ENCODE measurements around the gene ZNF629. TPM values are rescaled to one million over a fixed set of nuclear protein-coding genes. Genes with fewer than 3 reads are reported as not detected.

Gene ZNF629
- total RNA-seq, 1 donor from 2014 or later: 13.3 TPM

DNA sequence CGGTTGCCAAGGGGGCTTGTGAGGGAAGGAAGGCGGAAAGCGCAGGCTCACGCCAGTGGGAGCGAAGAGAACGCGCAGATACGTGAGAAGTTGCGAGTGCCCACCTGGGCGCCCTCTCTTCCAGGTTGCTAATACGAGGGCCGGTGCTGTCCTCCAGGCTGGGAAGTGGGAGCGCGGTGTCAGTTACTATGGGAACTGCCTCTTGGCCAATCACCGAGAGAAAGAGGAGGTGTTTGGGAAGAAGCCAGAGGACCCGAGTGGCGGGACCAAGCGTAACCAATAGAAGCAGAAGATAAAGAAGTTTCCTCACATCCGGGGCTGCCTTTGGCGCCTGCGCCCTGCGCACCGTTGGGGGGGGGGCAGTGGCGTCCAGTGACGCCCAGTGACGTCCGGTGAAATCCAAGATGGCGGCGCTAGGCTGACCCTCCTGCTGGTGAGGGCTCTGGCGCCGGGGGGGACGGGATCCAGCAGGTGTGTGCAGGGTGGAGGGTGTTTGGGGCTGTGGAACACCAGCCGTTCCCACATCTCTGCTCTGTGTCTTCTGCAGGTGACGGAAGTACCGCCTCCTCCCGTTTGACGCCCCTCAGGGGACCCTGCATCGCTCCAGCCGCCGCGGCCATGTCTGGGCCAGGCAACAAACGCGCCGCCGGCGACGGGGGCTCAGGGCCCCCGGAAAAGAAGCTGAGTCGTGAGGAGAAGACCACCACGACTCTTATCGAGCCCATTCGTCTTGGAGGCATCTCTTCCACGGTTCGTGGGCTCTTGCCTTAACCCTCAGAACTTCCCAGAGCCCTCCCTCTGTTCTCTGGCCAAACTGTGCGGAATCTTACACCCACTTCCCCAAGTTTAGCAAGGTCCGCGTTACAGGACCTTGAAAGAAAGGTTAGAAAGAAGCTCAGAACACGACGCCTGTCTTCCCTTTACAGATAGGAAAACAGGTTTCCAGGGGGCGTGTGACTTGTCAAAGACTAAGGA lies 24.8 kb downstream of the ZNF629 start, which contains the start of the genes CFAP119 and RNF40:
Gene CFAP119, minus strand, starts transcription at position 135 of the 975 bp plus-strand sequence. CDS start 314 bp downstream, outside the sequence.
Gene RNF40, plus strand, starts transcription at position 395 of the 975 bp plus-strand sequence. Its CDS starts 224 bp downstream, at position 619.
- TF ChIP-seq, protein P1, sequence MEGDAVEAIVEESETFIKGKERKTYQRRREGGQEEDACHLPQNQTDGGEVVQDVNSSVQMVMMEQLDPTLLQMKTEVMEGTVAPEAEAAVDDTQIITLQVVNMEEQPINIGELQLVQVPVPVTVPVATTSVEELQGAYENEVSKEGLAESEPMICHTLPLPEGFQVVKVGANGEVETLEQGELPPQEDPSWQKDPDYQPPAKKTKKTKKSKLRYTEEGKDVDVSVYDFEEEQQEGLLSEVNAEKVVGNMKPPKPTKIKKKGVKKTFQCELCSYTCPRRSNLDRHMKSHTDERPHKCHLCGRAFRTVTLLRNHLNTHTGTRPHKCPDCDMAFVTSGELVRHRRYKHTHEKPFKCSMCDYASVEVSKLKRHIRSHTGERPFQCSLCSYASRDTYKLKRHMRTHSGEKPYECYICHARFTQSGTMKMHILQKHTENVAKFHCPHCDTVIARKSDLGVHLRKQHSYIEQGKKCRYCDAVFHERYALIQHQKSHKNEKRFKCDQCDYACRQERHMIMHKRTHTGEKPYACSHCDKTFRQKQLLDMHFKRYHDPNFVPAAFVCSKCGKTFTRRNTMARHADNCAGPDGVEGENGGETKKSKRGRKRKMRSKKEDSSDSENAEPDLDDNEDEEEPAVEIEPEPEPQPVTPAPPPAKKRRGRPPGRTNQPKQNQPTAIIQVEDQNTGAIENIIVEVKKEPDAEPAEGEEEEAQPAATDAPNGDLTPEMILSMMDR (IDR thresholded peaks at IDR 0.05): no peak
- H3K36me3 ChIP-seq: peaks cover 42% of the 10 kb centered on the region
- peak within 1 kb of the TSS; percentile 90 for H3K27ac ChIP-seq
- H3K9me3 ChIP-seq: no peaks in the 10 kb centered on the region
- peak within 1 kb of the TSS; percentile 89 for H3K4me3 ChIP-seq
- peak; percentile 97 for DNase-seq
- peak; percentile 96 for ATAC-seq
- peaks cover 25% of the 10 kb centered on the region for H3K4me1 ChIP-seq
- intact Hi-C loops (cut with DNase I): loop anchor here (10.0 kb wide), 1 partner anchor 47 kb away; no protein-coding TSS in a partner anchor
- H3K27me3 ChIP-seq: no peaks in the 10 kb centered on the region

DNA sequence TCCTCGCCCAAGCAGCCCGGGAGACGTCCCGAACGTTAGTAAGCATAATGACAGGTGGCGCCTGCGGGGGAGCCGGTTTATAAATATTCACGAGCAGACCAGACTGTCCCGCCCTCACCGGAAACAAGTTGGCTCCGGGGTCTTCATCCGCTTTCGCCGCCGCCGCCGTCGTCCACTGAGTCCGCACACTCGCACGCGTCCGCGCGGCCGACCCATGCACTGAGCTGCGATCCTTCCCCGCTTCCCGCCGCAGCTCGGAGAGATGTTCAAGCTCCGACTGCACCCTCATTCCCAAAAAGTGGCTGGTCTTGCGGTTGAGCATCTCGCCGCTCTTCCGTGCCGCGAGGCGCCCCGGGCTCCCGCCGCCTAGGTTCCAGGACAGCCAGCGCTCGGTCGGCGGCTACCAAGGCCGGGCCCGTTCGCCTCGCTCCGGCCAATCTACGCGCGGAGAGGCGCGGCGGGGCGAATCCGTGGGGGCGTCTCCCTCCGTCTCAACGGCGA lies 25.5 kb downstream of the ZNF629 start:
- Histone ChIP-seq H3K27me3 (no peaks in the 10 kb centered on the region), H3K4me3 (peak overlapping the region; percentile 89), H3K27ac (peak overlapping the region; percentile 90), H3K4me1 (peaks cover 25% of the 10 kb centered on the region), H3K36me3 (peaks cover 43% of the 10 kb centered on the region), H3K9me3 (no peaks in the 10 kb centered on the region)
- DNase-seq: peak; percentile 70
- TF ChIP-seq, protein P1 (IDR thresholded peaks at IDR 0.05): no peak
- intact Hi-C loops (cut with DNase I): loop anchor here (10.0 kb wide), 1 partner anchor 47 kb away; no protein-coding TSS in a partner anchor
- ATAC-seq: peak; percentile 40

GRCh38 chr16:30760577-30761426 lies 26.2 kb downstream of the ZNF629 start:
- TF ChIP-seq, protein P1 (IDR thresholded peaks at IDR 0.05): no peak
- no peaks in the 10 kb centered on the region for H3K9me3 ChIP-seq
- H3K27ac ChIP-seq: no peak overlapping the region
- intact Hi-C loops (cut with DNase I): loop anchor here (10.0 kb wide), 1 partner anchor 46 kb away; no protein-coding TSS in a partner anchor
- no peak for ATAC-seq
- DNase-seq: no peak
- H3K36me3 ChIP-seq: peaks cover 43% of the 10 kb centered on the region
- peaks cover 25% of the 10 kb centered on the region for H3K4me1 ChIP-seq
- no peaks in the 10 kb centered on the region for H3K27me3 ChIP-seq
- H3K4me3 ChIP-seq: peak overlapping the region; percentile 89

GRCh38 chr16:30760001-30760559 lies 26.9 kb downstream of the ZNF629 start:
- intact Hi-C loops (cut with DNase I): loop anchor here (10.0 kb wide), 1 partner anchor 45 kb away; no protein-coding TSS in a partner anchor
- Histone ChIP-seq H3K36me3 (peaks cover 41% of the 10 kb centered on the region), H3K27me3 (no peaks in the 10 kb centered on the region), H3K9me3 (no peaks in the 10 kb centered on the region), H3K4me1 (peaks cover 25% of the 10 kb centered on the region), H3K27ac (no peak overlapping the region), H3K4me3 (no peak overlapping the region)
- DNase-seq: peak; percentile 52
- no peak for ATAC-seq
- TF ChIP-seq, protein P1 (IDR thresholded peaks at IDR 0.05): no peak
